Measurements from ENCODE around the gene TMEM131. TPM values are rescaled to one million over a fixed set of nuclear protein-coding genes. Genes with fewer than 3 reads are reported as not detected.

TMEM131 gene
- total RNA-seq, 1 donor from 2014 or later, result 31.7 TPM

DNA sequence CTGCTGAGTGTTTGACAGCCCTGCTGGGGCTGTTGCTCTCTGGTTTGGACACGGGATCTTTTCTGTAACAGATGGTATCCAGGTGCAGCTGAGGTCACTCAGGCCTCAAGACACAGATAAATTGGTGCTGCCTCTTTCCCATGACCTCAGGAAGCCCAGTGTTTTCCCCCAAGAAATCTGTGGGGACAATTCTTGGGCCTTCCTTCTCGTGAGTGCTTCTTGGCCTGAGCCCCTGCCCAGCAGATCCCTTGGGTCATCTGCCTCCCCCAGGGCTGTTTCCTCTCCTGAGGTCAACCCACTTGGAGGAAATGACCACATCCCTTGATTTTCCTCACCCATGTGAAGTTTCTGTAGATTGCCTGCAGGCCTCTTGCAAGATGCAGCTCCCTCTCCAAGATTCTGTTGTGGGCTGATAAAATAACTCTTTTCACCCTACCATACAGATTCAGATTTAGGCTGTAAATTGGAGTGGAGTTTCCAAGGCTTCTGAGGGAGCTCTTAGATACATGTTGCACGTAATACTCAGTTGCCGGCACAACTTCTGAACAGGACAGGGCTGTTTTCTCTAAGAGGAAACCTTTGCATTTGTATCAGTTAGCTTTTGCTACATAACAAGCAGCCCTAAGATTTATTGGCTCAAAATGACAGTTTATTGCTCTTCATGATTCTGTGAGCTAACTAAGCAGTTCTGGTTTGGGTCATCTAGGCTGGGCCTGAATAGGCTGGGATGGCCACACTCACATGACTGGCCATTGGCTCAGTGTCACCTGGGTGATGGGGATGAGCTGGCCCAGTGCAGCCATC is 269.3 kb downstream of the TMEM131 start:
- peaks cover 3% of the 10 kb centered on the region for H3K27me3 Mint-ChIP-seq (ENCODE audit: unreplicated experiment)
- TF ChIP-seq, protein P1, sequence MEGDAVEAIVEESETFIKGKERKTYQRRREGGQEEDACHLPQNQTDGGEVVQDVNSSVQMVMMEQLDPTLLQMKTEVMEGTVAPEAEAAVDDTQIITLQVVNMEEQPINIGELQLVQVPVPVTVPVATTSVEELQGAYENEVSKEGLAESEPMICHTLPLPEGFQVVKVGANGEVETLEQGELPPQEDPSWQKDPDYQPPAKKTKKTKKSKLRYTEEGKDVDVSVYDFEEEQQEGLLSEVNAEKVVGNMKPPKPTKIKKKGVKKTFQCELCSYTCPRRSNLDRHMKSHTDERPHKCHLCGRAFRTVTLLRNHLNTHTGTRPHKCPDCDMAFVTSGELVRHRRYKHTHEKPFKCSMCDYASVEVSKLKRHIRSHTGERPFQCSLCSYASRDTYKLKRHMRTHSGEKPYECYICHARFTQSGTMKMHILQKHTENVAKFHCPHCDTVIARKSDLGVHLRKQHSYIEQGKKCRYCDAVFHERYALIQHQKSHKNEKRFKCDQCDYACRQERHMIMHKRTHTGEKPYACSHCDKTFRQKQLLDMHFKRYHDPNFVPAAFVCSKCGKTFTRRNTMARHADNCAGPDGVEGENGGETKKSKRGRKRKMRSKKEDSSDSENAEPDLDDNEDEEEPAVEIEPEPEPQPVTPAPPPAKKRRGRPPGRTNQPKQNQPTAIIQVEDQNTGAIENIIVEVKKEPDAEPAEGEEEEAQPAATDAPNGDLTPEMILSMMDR (IDR thresholded peaks at IDR 0.05; ENCODE audit: unreplicated experiment), result no peak
- peak overlapping the region; percentile 37 for H3K4me3 Mint-ChIP-seq (ENCODE audit: unreplicated experiment)
- peaks cover 32% of the 10 kb centered on the region for H3K36me3 Mint-ChIP-seq (ENCODE audit: low read depth, unreplicated experiment)
- H3K4me1 Mint-ChIP-seq (ENCODE audit: unreplicated experiment), result peaks cover 21% of the 10 kb centered on the region
- peak overlapping the region; percentile 72 for H3K27ac Mint-ChIP-seq (ENCODE audit: unreplicated experiment)
- no peaks in the 10 kb centered on the region for H3K9me3 Mint-ChIP-seq (ENCODE audit: unreplicated experiment)
- DNase-seq (ENCODE audit: low spot score), result no peak

DNA sequence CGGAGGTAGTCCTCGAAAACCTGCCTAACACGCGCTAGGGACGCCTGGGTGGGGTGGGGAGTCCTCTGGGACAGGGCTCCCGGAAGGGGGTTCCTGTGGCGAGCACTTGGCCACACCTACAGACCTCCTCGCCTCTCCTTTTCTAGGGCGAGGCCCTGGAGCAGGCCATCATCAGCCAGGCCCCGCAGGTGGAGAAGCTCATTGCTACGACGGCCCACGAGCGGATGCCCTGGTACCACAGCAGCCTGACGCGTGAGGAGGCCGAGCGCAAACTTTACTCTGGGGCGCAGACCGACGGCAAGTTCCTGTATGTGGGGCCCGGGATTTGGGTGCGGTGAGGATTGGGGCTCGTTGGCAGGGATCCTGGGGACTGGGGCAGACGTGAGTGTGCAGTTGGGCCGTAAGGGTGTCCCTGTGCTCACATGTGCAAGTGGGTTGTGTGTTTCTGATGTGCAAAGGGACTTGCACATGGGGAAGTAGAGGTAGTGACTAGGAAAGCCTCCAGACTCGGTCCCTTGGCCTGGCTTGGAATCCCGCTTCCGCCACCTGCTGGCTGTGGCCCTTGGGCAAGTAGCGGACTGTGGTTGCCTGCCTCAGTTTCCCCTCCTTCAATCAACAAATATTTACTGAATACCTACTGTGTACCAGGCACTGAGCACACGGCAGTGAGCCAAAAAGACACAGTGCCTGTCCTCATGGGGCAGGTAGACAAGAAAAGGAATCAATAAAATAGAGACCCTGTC is 270.6 kb downstream of the TMEM131 start:
- peaks cover 3% of the 10 kb centered on the region for H3K27me3 Mint-ChIP-seq (ENCODE audit: unreplicated experiment)
- H3K27ac Mint-ChIP-seq (ENCODE audit: unreplicated experiment), result no peak overlapping the region
- peaks cover 21% of the 10 kb centered on the region for H3K4me1 Mint-ChIP-seq (ENCODE audit: unreplicated experiment)
- TF ChIP-seq, protein P1 (IDR thresholded peaks at IDR 0.05; ENCODE audit: unreplicated experiment), result no peak
- H3K9me3 Mint-ChIP-seq (ENCODE audit: unreplicated experiment), result no peaks in the 10 kb centered on the region
- no peak for DNase-seq (ENCODE audit: low spot score)
- peak overlapping the region; percentile 56 for H3K4me3 Mint-ChIP-seq (ENCODE audit: unreplicated experiment)
- H3K36me3 Mint-ChIP-seq (ENCODE audit: low read depth, unreplicated experiment), result peaks cover 25% of the 10 kb centered on the region

DNA sequence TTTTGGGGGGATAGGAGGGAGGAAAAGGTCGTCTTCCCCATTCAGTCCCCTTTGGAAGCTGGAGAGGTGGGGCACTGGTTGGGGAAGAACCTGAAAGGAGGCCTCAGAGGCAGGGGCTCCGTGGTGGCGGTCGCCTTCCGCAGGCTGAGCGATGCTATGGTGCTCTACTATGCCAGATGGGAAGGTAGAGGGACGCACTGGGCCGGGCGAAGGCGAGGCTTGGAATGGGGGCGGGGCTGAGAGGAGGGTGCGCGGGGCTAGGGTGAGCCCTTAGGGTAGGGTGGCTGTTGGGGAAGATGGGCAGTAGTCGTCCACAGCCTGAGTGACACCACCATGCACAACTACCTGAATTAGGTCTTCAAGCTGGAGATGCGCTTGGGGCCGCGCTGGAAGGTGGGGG is 271.2 kb downstream of the TMEM131 start:
- TF ChIP-seq, protein P1 (IDR thresholded peaks at IDR 0.05; ENCODE audit: unreplicated experiment), result no peak
- H3K36me3 Mint-ChIP-seq (ENCODE audit: low read depth, unreplicated experiment), result peaks cover 24% of the 10 kb centered on the region
- H3K4me1 Mint-ChIP-seq (ENCODE audit: unreplicated experiment), result peaks cover 21% of the 10 kb centered on the region
- H3K27me3 Mint-ChIP-seq (ENCODE audit: unreplicated experiment), result peaks cover 3% of the 10 kb centered on the region
- no peak for DNase-seq (ENCODE audit: low spot score)
- H3K27ac Mint-ChIP-seq (ENCODE audit: unreplicated experiment), result no peak overlapping the region
- no peak overlapping the region for H3K4me3 Mint-ChIP-seq (ENCODE audit: unreplicated experiment)
- H3K9me3 Mint-ChIP-seq (ENCODE audit: unreplicated experiment), result no peaks in the 10 kb centered on the region

DNA sequence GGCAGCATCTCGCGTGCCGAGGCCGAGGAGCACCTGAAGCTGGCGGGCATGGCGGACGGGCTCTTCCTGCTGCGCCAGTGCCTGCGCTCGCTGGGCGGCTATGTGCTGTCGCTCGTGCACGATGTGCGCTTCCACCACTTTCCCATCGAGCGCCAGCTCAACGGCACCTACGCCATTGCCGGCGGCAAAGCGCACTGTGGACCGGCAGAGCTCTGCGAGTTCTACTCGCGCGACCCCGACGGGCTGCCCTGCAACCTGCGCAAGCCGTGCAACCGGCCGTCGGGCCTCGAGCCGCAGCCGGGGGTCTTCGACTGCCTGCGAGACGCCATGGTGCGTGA is 271.7 kb downstream of the TMEM131 start:
- H3K27me3 Mint-ChIP-seq (ENCODE audit: unreplicated experiment), result peaks cover 3% of the 10 kb centered on the region
- H3K27ac Mint-ChIP-seq (ENCODE audit: unreplicated experiment), result no peak overlapping the region
- H3K4me1 Mint-ChIP-seq (ENCODE audit: unreplicated experiment), result peaks cover 23% of the 10 kb centered on the region
- no peaks in the 10 kb centered on the region for H3K9me3 Mint-ChIP-seq (ENCODE audit: unreplicated experiment)
- TF ChIP-seq, protein P1 (IDR thresholded peaks at IDR 0.05; ENCODE audit: unreplicated experiment), result no peak
- H3K4me3 Mint-ChIP-seq (ENCODE audit: unreplicated experiment), result no peak overlapping the region
- H3K36me3 Mint-ChIP-seq (ENCODE audit: low read depth, unreplicated experiment), result peaks cover 24% of the 10 kb centered on the region
- DNase-seq (ENCODE audit: low spot score), result no peak
